HG03378 (cell line): Measurements from ENCODE around the gene TTI1.

Experiments used
- ATAC-seq: cut with Tn5 transposase; IDR thresholded peaks from one replicate; pipeline ENCODE4 v1.9.1; 2021; ENCODE audit warnings: mild to moderate bottlenecking, moderate library complexity; ENCODE audit not compliant: unreplicated experiment

The TTI1 gene

DNA sequence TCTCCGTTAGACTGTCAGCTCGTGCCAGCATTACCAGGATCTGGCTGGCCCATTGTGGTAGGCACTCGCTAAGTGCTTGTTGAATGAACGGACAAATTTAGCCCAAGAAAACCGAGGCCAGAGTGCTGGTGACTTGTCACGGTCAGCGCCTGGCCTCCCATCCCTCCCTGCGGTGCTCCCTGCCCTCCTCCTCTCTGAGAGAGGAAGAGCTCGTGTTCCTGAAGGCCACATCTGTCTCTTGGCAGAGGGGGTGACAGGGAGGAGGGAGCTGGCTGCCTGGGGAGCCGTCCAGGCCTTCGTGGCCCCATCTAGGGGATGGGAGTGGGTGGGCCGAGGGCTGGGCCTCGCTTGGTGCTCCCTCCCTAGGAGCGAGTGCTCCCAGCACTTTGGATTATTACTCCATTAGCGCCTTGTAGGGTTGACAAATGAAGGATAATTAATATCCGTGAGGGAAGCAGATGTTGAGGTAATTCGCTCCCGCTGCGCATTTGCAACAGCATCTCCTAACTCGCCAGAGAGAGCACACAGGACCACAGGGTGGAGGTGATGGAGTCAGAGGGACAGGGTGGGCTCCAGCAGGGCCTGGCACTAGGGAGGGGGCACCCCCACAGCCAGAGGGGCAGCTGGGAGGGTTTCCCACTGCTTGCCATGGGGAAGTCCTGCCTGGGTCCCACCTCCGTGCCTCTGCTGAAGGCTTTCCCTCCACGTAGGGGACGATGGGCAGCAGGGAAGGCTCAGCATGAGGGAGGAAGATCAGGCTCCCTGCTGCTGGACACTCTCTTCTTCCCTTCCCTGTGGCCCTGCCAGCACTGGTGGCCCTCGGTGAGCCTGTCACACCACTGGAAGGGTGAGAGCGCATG, 93.3 kb downstream of the TTI1 start:
- ATAC-seq: no peak

DNA sequence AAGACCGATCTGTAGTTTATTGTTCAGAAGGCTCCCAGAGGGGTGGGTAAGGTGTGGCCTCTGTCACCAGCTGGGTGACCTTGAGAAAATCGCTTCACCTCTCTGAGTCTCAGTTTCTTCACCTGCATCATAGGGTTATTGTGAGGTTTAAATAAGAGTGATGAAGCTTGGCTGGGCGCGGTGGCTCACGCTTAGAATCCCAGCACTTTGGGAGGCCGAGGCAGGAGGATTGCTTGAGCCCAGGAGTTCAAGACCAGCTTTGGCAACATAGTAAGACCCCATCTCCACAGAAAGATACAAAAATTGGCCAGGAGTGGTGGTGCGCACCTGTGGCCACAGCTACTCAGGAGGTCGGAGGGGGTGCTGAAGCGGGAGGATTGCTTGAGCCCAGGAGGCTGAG, 94.3 kb downstream of the TTI1 start:
- no peak for ATAC-seq

DNA sequence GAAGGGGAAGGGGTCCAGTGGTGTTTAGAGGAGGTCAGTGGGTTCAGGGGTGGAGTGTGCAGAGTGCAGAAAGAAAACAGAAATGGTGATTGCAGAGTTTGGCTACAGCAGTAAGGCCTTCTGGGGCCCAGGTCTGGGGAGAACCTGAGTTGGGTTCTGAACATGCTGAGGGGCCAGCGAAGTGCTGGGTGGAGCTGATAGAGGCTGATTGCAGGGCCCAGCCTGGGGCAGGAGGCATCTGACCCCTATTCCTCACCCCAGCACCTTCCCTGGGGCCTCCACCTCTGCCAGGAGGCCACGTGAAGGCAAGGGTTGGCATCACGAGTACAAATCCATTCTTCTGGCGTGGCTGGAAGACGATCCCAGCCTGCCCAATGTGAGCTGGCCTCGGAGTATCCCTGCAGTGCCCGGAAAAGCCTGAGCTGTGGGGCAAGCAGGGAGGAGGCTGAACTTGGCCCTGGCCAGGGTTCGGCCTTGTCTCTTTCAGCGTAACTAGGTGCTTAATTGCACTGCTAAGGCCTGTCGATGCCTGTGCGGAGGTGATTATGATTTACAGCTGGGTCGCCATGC, 95.0 kb downstream of the TTI1 start:
- ATAC-seq: no peak

DNA sequence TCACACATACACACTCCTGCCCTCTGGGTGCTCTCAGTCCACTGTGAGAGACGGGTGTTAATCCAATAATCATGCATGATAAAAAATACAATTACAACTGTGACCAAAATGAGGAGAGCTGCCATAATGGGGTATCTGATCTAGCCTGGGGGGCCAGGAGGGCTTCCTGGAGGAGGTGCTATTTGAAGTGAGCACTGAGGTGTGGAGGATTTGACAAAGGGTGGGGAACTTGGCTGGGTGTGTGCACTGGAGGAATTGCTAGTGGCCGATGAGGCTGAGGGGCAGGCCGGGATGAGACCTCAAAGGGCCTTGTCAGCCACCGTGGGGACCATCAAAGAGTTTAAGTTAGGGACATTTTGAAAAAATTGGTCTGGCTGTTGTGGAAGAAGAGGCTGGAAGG, 95.6 kb downstream of the TTI1 start:
- no peak for ATAC-seq

DNA sequence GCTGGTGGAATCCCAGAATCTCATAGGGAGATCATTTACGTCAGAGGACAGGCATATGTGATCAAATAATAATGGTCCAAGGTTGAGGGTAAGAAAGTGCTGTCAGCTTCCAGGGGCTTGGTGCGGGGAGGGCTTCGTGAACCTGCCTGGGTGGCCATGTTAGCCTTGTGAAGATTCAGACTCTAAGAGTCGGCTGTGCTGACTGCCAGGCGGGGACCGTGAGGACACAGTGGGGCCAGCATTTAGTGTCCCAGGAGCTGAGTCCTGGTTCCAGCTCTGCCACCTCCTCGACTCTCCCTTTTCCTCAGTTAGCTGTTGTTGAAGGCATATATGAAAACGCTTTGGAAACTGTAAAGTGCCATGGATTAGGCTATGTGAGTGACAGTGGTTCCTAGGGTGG, 96.8 kb downstream of the TTI1 start:
- no peak for ATAC-seq

DNA sequence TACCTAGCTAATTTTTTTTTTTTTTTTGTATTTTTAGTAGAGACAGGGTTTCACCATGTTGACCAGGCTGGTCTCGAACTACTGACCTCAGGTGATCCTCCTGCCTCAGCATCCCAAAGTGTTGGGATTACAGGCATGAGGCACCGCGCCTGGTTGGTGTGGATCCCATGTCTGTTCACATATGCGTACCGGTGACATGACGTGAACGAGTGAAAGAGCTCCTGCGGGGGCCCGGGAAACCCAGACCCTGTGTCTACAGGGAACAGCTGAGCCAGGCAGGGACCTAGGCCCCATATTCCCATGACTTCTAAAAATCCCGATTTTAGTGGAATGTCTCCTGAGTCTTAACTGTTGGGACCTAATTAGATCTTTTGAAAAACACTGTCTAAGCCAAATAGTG, 97.2 kb downstream of the TTI1 start:
- ATAC-seq: no peak

DNA sequence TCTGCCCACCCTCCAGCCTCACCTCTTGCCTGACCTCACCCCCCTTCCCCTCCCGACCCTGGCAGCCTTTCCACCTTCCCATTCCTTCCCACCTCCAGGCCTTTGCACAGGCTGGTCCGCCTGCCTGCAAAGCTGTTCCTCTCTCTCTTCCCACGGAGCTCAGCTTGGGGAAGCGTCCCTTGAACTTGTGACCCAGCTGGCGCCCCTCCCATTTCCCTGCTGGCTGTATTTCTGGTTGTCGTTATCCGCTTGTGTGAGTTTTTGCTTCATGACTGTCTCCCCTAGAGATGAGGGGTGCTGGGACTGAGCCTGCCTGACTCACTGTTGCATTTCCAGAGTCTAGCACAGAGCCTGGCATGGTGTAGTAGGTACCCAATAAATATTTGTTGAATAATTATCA, 97.8 kb downstream of the TTI1 start:
- no peak for ATAC-seq

DNA sequence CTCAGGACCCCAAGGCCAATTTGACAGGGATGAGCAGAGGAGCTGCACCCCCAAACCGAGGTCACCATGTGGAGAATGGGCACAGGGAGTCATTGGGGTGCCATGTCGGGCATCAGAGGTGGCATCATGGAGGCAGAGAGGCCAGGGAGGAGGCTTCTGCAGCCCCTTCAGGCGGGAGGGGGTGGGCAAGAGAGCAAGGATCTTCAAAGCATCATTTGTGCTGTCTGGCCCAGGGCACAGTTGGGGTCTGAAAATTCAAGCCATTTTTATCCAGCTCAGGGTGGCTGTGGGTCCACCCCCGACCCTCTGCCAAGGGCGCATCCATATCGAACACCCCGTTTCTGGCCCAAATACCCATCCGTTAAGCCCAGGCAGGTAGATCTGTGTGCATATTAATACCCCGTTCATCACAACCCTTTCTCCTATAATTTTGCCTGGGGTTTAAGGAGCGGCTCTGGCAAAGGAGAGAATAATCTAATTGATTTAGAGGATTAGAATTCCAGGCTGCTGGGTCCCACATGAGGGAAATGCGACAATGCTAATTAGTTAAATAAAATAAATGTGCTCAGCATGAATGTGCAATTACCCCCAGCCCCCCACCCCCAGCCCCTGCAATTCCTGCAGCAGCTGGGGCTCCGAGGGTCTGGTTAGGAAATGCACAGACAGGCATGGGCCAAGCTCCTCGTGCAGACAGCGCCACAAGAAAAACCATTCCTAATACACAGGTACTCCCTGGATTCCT, 98.5 kb downstream of the TTI1 start:
- no peak for ATAC-seq

DNA sequence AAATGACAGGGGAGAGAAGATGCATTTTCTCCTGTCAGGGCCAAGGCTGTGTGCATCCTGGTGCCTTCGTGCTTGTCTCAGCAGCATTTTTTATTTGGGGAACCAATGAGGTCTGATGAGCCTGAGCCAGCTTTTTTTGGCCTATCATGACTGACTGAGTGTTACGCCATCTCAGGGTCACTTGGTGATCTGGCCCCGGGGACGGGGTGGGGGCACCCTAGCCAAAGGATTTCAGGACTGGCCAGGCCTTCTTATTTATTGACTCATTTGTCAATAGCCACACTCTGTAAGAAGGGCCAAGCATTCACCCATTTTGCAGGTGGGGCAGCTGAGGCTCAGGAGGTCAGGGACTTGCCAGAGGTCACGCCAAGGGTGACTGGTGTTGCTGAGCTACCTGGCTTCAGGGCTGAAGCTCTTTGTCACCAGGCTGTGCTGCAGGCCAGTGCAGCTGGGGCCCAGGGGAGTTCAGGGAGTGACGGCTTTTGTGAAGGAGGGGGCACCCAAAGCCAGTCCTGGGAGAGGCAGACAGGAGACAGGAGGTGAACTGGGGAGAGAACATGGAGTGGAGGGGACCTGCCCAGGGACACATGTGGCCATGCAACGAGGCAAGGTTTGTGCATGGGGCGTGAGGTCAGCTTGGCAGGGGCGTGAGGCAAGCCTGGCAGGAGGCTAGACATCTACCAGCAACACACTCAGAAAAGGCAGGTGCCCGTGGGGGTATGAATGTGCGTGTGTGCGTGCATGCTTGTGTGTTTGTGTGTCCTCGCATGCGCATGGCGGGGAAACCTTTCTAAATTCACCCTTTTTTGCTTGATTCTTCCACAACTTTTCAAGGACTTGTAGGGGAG, 99.2 kb downstream of the TTI1 start:
- no peak for ATAC-seq
